Non-pigmented ciliary epithelial cell (primary cell): ENCODE measurements around the gene TRIM4.

ENCODE experiments used
- DNase-seq: peaks from one replicate; pipeline ENCODE4 v3.0.0-alpha.2; 2010; ENCODE audit warnings: low read depth

The TRIM4 gene

DNA sequence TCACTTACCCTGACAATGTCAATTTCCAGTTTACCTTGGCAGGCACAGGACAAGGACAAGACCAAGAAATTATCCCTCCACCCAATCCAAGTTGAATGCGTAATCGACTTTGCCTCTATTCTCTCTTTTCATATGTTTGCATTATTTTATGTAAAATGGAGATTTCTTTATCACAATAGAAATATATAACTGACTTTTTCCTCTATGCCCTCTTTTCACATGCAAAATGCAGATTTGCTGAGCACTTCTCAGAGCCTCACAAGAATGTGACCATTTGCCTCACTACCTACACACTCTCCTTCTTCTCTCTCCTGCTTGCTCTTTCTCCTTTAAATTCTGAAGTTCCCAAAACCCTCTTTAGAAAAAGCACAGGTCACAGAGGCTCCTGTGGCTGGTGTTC lies 76.4 kb downstream of the TRIM4 start:
- no peak for DNase-seq
